ENCODE data around the gene TMC4. TPM values are rescaled to one million over a fixed set of nuclear protein-coding genes. Genes with fewer than 3 reads are reported as not detected.

The TMC4 gene
- total and polyA plus RNA-seq, 9 donors, result 0.45 to 103 (median 6.3) TPM

DNA sequence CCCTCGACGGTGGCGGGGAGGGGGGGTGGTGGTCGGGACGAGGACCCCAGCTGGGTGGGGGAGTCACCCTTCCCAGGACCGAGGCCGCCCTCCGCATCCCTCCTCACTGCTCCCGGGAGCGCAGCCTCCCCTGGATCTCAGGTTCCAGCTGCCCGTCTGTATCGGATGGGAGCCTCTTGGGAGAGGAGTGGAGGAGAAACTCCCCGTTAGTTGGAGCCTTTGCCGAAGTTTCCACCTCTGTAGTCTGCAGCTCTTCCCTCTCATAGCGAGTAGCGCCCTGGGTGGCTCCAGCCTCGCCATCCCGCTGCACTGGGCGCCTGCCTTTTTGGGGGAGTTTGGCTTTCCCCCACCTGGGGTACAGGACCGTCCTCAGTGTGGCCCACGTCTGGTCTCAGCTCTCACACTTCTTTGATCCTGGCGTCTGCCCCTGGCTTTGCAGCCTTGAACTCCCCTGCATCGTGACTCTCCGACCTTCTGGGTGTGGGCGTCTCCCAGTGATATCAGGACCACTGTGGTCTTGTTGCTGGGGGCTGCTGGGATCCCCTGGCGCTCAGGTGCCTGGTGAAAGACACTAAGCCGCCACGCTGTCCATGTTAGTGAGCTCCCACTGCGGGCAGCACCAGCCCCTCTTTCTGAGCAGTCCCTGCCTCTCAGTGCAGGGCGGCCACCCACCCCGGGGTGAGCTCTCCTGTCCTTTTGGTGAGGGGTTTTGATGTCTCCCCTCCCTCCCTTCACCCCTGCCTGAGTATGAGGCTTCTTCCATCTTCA is 34.3 kb downstream of the TMC4 start:
- peaks cover 4% of the 10 kb centered on the region for H3K4me1 ChIP-seq (ENCODE audit: insufficient read depth)
- 10 to 12% (median 10%) methylated on average over 29 to 31 of the region's 31 CpGs for WGBS, 3 donors
- TF ChIP-seq EP300 (IDR thresholded peaks at IDR 0.05) (no peak), POLR2A (IDR thresholded peaks at IDR 0.05) (no peak)
- TF ChIP-seq, protein P1, sequence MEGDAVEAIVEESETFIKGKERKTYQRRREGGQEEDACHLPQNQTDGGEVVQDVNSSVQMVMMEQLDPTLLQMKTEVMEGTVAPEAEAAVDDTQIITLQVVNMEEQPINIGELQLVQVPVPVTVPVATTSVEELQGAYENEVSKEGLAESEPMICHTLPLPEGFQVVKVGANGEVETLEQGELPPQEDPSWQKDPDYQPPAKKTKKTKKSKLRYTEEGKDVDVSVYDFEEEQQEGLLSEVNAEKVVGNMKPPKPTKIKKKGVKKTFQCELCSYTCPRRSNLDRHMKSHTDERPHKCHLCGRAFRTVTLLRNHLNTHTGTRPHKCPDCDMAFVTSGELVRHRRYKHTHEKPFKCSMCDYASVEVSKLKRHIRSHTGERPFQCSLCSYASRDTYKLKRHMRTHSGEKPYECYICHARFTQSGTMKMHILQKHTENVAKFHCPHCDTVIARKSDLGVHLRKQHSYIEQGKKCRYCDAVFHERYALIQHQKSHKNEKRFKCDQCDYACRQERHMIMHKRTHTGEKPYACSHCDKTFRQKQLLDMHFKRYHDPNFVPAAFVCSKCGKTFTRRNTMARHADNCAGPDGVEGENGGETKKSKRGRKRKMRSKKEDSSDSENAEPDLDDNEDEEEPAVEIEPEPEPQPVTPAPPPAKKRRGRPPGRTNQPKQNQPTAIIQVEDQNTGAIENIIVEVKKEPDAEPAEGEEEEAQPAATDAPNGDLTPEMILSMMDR (IDR thresholded peaks at IDR 0.05), result no peak

DNA sequence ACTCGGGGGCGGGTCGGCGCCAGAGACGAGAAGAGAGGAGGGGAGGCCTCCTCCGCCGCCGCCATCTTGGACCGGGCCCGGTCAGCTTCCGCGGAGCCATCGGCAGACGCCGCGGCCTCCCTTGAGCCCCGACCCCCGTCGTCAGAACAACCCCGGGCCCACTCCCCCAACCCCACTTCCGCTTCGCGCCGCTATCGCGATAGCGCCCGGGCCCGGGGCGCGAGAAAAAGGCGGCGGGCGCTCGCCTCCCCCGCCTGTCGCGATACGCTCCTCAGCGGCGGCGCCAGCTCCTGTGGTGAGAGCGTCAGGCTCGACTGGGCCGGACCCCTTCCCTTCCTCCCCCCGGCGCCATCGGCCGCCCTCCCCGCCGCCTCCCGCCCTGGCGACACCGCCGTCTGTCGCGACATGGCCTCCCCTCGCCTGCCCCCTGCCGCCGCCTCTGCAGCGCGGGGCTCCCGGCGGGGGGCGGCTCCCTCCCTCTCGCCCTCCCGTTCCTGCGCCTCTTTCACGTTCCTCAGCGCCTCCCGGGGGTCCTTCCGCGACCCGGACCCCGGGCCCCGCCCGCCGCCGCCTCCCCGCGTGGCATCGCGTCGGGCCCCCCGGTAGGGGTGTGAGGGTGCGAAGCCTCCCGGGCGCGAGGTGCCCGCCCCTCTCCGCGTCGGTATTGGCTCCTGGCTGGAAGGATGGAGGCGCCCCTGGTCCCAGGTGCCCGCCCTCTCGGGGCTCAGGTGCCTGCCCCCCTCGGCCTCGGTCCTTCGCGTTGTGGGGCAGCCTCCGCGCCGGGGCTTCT is 35.1 kb downstream of the TMC4 start, which contains the start of gene CNOT3:
Gene CNOT3 (plus strand): TSS at position 64 of the 790 bp plus-strand sequence. CDS start 5,217 bp downstream, outside the sequence.
- WGBS, 3 donors, result 0 to 1% (median 1%) methylated on average over 20 to 102 of the region's 103 CpGs
- H3K4me1 ChIP-seq (ENCODE audit: insufficient read depth), result peaks cover 4% of the 10 kb centered on the region
- peak within 1 kb of the TSS; percentile 77 to 87 for H3K27ac ChIP-seq
- no peaks in the 10 kb centered on the region for H3K36me3 ChIP-seq
- peak within 1 kb of the TSS; percentile 100 for H3K4me3 ChIP-seq
- DNase-seq, result peak in 3 of 5 donors; percentile 62 to 67 (median 66)
- no peaks in the 10 kb centered on the region for H3K27me3 ChIP-seq
- TF ChIP-seq, protein P1 (IDR thresholded peaks at IDR 0.05), result no peak
- TF ChIP-seq EP300 (IDR thresholded peaks at IDR 0.05) (no peak), POLR2A (IDR thresholded peaks at IDR 0.05) (peak; percentile 81)
- H3K9me3 ChIP-seq, result no peaks in the 10 kb centered on the region
- intact Hi-C loops (cut with DNase I), result no loop called here

More for the DNA sequence above, 34.3 kb downstream of the TMC4 start:
- intact Hi-C loops (cut with DNase I), result no loop called here
- H3K9me3 ChIP-seq, result no peaks in the 10 kb centered on the region
- H3K36me3 ChIP-seq, result no peaks in the 10 kb centered on the region
- peak overlapping the region in 1 of 2 donors; percentile 77 for H3K27ac ChIP-seq
- peak overlapping the region; percentile 100 for H3K4me3 ChIP-seq
- no peak for DNase-seq
- H3K27me3 ChIP-seq, result no peaks in the 10 kb centered on the region

DNA sequence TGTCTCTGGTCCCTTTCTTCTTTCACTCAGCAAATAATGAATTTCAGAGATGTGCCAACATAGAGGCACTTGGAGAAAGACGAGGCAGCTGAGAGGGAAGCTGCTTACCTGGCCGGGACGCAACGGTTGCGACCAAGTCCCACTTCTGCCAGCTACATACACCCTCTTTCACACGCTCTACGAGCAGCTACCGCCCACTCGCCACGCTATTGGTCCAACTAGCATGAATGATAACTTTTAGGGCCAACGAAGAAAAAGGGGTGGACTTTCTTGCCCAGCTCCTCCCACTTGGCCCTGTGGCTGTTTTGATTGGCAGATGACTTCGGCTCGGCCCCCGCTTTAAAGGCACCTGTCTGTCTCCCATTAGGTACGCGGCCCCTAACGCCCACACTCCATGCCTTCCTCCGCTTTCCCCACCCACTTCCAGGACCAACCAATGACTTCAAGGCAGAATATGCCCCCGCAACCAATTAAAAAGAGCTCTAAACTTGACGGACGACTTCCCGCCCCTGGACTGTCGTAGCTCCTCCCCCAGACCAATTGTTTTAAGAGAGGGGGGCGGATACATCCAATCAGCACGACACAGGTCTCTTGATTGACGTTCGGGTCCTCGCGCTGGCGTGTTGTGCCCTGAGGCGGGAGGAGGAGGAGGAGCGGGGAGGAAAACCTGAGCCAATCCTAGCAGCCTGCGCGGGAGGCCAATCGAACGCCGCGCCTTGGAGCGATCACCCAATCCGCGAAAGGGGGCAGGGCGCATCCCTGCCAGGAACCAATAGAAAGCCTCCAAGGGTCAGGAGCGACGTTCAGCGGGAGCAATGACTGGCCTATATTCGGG is 35.9 kb downstream of the TMC4 start:
- Histone ChIP-seq H3K4me1 (ENCODE audit: insufficient read depth) (peaks cover 4% of the 10 kb centered on the region), H3K27ac (peak overlapping the region; percentile 77 to 87), H3K36me3 (no peaks in the 10 kb centered on the region), H3K27me3 (no peaks in the 10 kb centered on the region), H3K4me3 (peak overlapping the region; percentile 100), H3K9me3 (no peaks in the 10 kb centered on the region)
- DNase-seq, result peak; percentile 99
- intact Hi-C loops (cut with DNase I), result no loop called here
- WGBS, 3 donors, result 0% methylated on average over 46 of the region's 46 CpGs
- TF ChIP-seq, protein P1 (IDR thresholded peaks at IDR 0.05), result no peak
- TF ChIP-seq EP300 (IDR thresholded peaks at IDR 0.05) (peak; percentile 9), POLR2A (IDR thresholded peaks at IDR 0.05) (no peak)

Measured in ovary (tissue), 9 donors.